AG04450 (cell line): ENCODE results near the gene ZBTB7C. TPM values are rescaled to one million over a fixed set of nuclear protein-coding genes. Genes with fewer than 3 reads are reported as not detected.

Source experiments
- CTCF ChIA-PET: fragments of 300-600, 350-600 bp; formaldehyde crosslinking; extraction: SDS; loops from one replicate; lab custom pipeline; 2022; ENCODE audit warnings: antibody characterized with exemption, inconsistent platforms; lab: Charles Lee
- POLR2A ChIA-PET: fragments of 350-600 bp; formaldehyde crosslinking; extraction: SDS; loops from one replicate; lab custom pipeline; 2021; ENCODE audit warnings: antibody characterized with exemption, inconsistent platforms; lab: Yijun Ruan, JAX
- DNase-seq: peaks from one replicate; pipeline ENCODE4 v3.0.0-alpha.2; 2011; ENCODE audit warnings: low read depth, low spot score
- H3K27ac ChIP-seq: one replicate; pipeline ENCODE4 v1.5.1; 2012; ENCODE audit warnings: low read depth, low read length, control low read depth
- H3K27me3 ChIP-seq: one replicate; pipeline ENCODE4 v1.6.0; 2012; ENCODE audit warnings: low read length; ENCODE audit not compliant: control insufficient read depth, insufficient read depth
- H3K4me3 ChIP-seq: 2 replicates; pipeline ENCODE4 v1.5.1; 2011; ENCODE audit warnings: mild to moderate bottlenecking, low read depth, low read length, control low read depth
- H3K9me3 ChIP-seq: 2 replicates; pipeline ENCODE4 v1.5.1; 2012; ENCODE audit warnings: low read length; ENCODE audit not compliant: control insufficient read depth, insufficient read depth
- CTCF ChIP-seq: IDR thresholded peaks from 2 replicates; pipeline ENCODE4 v1.5.1; 2011; ENCODE audit warnings: low read depth, low read length, control low read depth, inconsistent platforms
- polyA plus RNA-seq: library from polyadenylated mRNA; depleted of rRNA; stranded (reverse); fragments of >200 nt; gene quantifications from 2 replicates; pipeline ENCODE4 v1.2.3, GENCODE V29; 2011

The ZBTB7C gene
- polyA plus RNA-seq, 1 experiment: not detected

- no peak for DNase-seq
- TF ChIP-seq CTCF: no peak
- H3K4me3 ChIP-seq: no peak overlapping the region
- ChIA-PET POLR2A (no interaction called here), CTCF (no interaction called here)
- no peaks in the 10 kb centered on the region for H3K9me3 ChIP-seq
- no peak overlapping the region for H3K27ac ChIP-seq
- peaks cover 5% of the 10 kb centered on the region for H3K27me3 ChIP-seq
Measured at GRCh38 chr18:48108136-48108535, 301.0 kb downstream of the ZBTB7C start.

- Histone ChIP-seq H3K27ac (no peak overlapping the region), H3K27me3 (peaks cover 5% of the 10 kb centered on the region), H3K9me3 (no peaks in the 10 kb centered on the region), H3K4me3 (no peak overlapping the region)
- ChIA-PET POLR2A (no interaction called here), CTCF (no interaction called here)
- DNase-seq: no peak
- TF ChIP-seq CTCF: no peak
Measured at GRCh38 chr18:48106976-48107781, 302.0 kb downstream of the ZBTB7C start.

GRCh38 chr18:48106498-48106897 lies 302.7 kb downstream of the ZBTB7C start:
- no peak overlapping the region for H3K4me3 ChIP-seq
- POLR2A ChIA-PET: no interaction called here
- no peaks in the 10 kb centered on the region for H3K9me3 ChIP-seq
- no peak for DNase-seq
- CTCF ChIA-PET: no interaction called here
- no peak for TF ChIP-seq CTCF
- no peak overlapping the region for H3K27ac ChIP-seq
- H3K27me3 ChIP-seq: peaks cover 5% of the 10 kb centered on the region

GRCh38 chr18:48105317-48105716 lies 303.9 kb downstream of the ZBTB7C start:
- H3K9me3 ChIP-seq: no peaks in the 10 kb centered on the region
- CTCF ChIA-PET: no interaction called here
- POLR2A ChIA-PET: no interaction called here
- DNase-seq: no peak
- no peak overlapping the region for H3K4me3 ChIP-seq
- H3K27me3 ChIP-seq: peaks cover 3% of the 10 kb centered on the region
- TF ChIP-seq CTCF: no peak
- no peak overlapping the region for H3K27ac ChIP-seq

- Histone ChIP-seq H3K4me3 (no peak overlapping the region), H3K9me3 (no peaks in the 10 kb centered on the region), H3K27me3 (peaks cover 3% of the 10 kb centered on the region), H3K27ac (no peak overlapping the region)
- no peak for TF ChIP-seq CTCF
- POLR2A ChIA-PET: no interaction called here
- CTCF ChIA-PET: no interaction called here
- no peak for DNase-seq
Measured at GRCh38 chr18:48104705-48105104, 304.5 kb downstream of the ZBTB7C start.
